Measurements from ENCODE around the gene OSBP2.

- TF ChIP-seq, protein P1, sequence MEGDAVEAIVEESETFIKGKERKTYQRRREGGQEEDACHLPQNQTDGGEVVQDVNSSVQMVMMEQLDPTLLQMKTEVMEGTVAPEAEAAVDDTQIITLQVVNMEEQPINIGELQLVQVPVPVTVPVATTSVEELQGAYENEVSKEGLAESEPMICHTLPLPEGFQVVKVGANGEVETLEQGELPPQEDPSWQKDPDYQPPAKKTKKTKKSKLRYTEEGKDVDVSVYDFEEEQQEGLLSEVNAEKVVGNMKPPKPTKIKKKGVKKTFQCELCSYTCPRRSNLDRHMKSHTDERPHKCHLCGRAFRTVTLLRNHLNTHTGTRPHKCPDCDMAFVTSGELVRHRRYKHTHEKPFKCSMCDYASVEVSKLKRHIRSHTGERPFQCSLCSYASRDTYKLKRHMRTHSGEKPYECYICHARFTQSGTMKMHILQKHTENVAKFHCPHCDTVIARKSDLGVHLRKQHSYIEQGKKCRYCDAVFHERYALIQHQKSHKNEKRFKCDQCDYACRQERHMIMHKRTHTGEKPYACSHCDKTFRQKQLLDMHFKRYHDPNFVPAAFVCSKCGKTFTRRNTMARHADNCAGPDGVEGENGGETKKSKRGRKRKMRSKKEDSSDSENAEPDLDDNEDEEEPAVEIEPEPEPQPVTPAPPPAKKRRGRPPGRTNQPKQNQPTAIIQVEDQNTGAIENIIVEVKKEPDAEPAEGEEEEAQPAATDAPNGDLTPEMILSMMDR (IDR thresholded peaks at IDR 0.05) = no peak
- TF ChIP-seq EZH2phosphoT487 (IDR thresholded peaks at IDR 0.05) = no peak
Measured at GRCh38 chr22:30743257-30744020, 48.8 kb downstream of the OSBP2 start.

Measured in neural progenitor cell (in vitro differentiated cells).